ENCODE data around the gene PHF2.

Gene PHF2

GRCh38 chr9:93675336-93676150 is 99.2 kb downstream of the PHF2 start:
- FAIRE-seq = no peak
- peak; percentile 13 for DNase-seq (ENCODE audit: insufficient read length)
- TF ChIP-seq POLR2A (IDR thresholded peaks at IDR 0.05; ENCODE audit: low read depth, low read length) (no peak), TAF1 (IDR thresholded peaks at IDR 0.05; ENCODE audit: borderline replicate concordance, low read depth, low read length) (no peak), POLR2AphosphoS5 (IDR thresholded peaks at IDR 0.05; ENCODE audit: low read depth, low read length) (no peak)

GRCh38 chr9:93676310-93677047 is 100.1 kb downstream of the PHF2 start:
- TF ChIP-seq POLR2AphosphoS5 (IDR thresholded peaks at IDR 0.05; ENCODE audit: low read depth, low read length) (no peak), POLR2A (IDR thresholded peaks at IDR 0.05; ENCODE audit: low read depth, low read length) (no peak), TAF1 (IDR thresholded peaks at IDR 0.05; ENCODE audit: borderline replicate concordance, low read depth, low read length) (no peak)
- FAIRE-seq (no peak), DNase-seq (ENCODE audit: insufficient read length) (peak; percentile 5)

GRCh38 chr9:93677048-93677571 is 100.7 kb downstream of the PHF2 start:
- no peak for TF ChIP-seq POLR2A (IDR thresholded peaks at IDR 0.05; ENCODE audit: low read depth, low read length)
- no peak for TF ChIP-seq TAF1 (IDR thresholded peaks at IDR 0.05; ENCODE audit: borderline replicate concordance, low read depth, low read length)
- no peak for TF ChIP-seq POLR2AphosphoS5 (IDR thresholded peaks at IDR 0.05; ENCODE audit: low read depth, low read length)
- DNase-seq (ENCODE audit: insufficient read length) = peak; percentile 1
- no peak for FAIRE-seq

- DNase-seq (ENCODE audit: insufficient read length) = peak; percentile 0
These were observed 101.3 kb downstream of the PHF2 start for GRCh38 chr9:93677641-93678136.

GRCh38 chr9:93678199-93679019 is 102.0 kb downstream of the PHF2 start:
- DNase-seq (ENCODE audit: insufficient read length) = no peak
- no peak for TF ChIP-seq POLR2AphosphoS5 (IDR thresholded peaks at IDR 0.05; ENCODE audit: low read depth, low read length)
- TF ChIP-seq POLR2A (IDR thresholded peaks at IDR 0.05; ENCODE audit: low read depth, low read length) = no peak
- no peak for TF ChIP-seq TAF1 (IDR thresholded peaks at IDR 0.05; ENCODE audit: borderline replicate concordance, low read depth, low read length)
- FAIRE-seq = no peak

More at GRCh38 chr9:93677641-93678136, 101.3 kb downstream of the PHF2 start:
- TF ChIP-seq TAF1 (IDR thresholded peaks at IDR 0.05; ENCODE audit: borderline replicate concordance, low read depth, low read length) = no peak
- TF ChIP-seq POLR2A (IDR thresholded peaks at IDR 0.05; ENCODE audit: low read depth, low read length) = no peak
- TF ChIP-seq POLR2AphosphoS5 (IDR thresholded peaks at IDR 0.05; ENCODE audit: low read depth, low read length) = no peak
- no peak for FAIRE-seq

- peak; percentile 6 for DNase-seq (ENCODE audit: insufficient read length)
- no peak for TF ChIP-seq POLR2A (IDR thresholded peaks at IDR 0.05; ENCODE audit: low read depth, low read length)
- no peak for TF ChIP-seq TAF1 (IDR thresholded peaks at IDR 0.05; ENCODE audit: borderline replicate concordance, low read depth, low read length)
- no peak for TF ChIP-seq POLR2AphosphoS5 (IDR thresholded peaks at IDR 0.05; ENCODE audit: low read depth, low read length)
- no peak for FAIRE-seq
These were observed 103.4 kb downstream of the PHF2 start for GRCh38 chr9:93679536-93680442.

- no peak for TF ChIP-seq POLR2A (IDR thresholded peaks at IDR 0.05; ENCODE audit: low read depth, low read length)
- no peak for TF ChIP-seq POLR2AphosphoS5 (IDR thresholded peaks at IDR 0.05; ENCODE audit: low read depth, low read length)
- no peak for TF ChIP-seq TAF1 (IDR thresholded peaks at IDR 0.05; ENCODE audit: borderline replicate concordance, low read depth, low read length)
- DNase-seq (ENCODE audit: insufficient read length) = peak; percentile 13
- no peak for FAIRE-seq
These were observed 104.3 kb downstream of the PHF2 start for GRCh38 chr9:93680443-93681268.

GRCh38 chr9:93681269-93682154 is 105.1 kb downstream of the PHF2 start:
- no peak for TF ChIP-seq POLR2AphosphoS5 (IDR thresholded peaks at IDR 0.05; ENCODE audit: low read depth, low read length)
- no peak for TF ChIP-seq TAF1 (IDR thresholded peaks at IDR 0.05; ENCODE audit: borderline replicate concordance, low read depth, low read length)
- no peak for TF ChIP-seq POLR2A (IDR thresholded peaks at IDR 0.05; ENCODE audit: low read depth, low read length)
- no peak for FAIRE-seq
- DNase-seq (ENCODE audit: insufficient read length) = peak; percentile 6

Measured in GM12892 (cell line).